HL-60 (cell line): ENCODE measurements around the gene CH25H.
"Not testable (repeated sequence)": the region's sequence is repeated elsewhere in the genome, so short reads cannot be mapped to it uniquely, and the experiment has no call there.

Experiments used
- DNase-seq, 2 experiments: peaks; one replicate each; pipeline ENCODE4 v3.0.0-alpha.2; 2010 to 2020; ENCODE audit warnings: low read depth in 1 of 2, low spot score in 1 of 2
- H3K27ac ChIP-seq: fragments of 250-450 bp; sonication (Bioruptor Pico); replicated peaks from 2 replicates; pipeline ENCODE4 v1.5.1; 2020; ENCODE audit warnings: mild to moderate bottlenecking, moderate library complexity
- H3K27me3 ChIP-seq: fragments of 250-450 bp; sonication (Bioruptor Pico); 2 replicates; pipeline ENCODE4 v1.5.1; 2021; ENCODE audit warnings: mild to moderate bottlenecking, moderate library complexity; ENCODE audit not compliant: insufficient read depth, poor library complexity, severe bottlenecking
- H3K4me3 ChIP-seq: replicated peaks from 2 replicates; pipeline ENCODE4 v1.5.1; 2011; ENCODE audit warnings: mild to moderate bottlenecking, control low read depth, low read length; ENCODE audit not compliant: insufficient read depth
- GABPA ChIP-seq: IDR thresholded peaks from 2 replicates; pipeline ENCODE4 v1.6.1; 2012; ENCODE audit warnings: low read depth
- POLR2AphosphoS5 ChIP-seq: IDR thresholded peaks from 2 replicates; pipeline ENCODE4 v1.6.1; 2012; ENCODE audit warnings: low read depth
- SPI1 ChIP-seq: IDR thresholded peaks from 2 replicates; pipeline ENCODE4 v1.6.1; 2012; ENCODE audit warnings: low read depth, mild to moderate bottlenecking, borderline replicate concordance
- TF ChIP-seq, protein P1 (sequence below): IDR thresholded peaks from 2 replicates; pipeline ENCODE4 v1.6.1; 2012; ENCODE audit warnings: low read depth; ENCODE audit not compliant: insufficient replicate concordance
- TF ChIP-seq, protein P2 (sequence below): IDR thresholded peaks from one replicate; pipeline ENCODE4 v1.5.1; 2011; ENCODE audit warnings: low read length, control low read depth, inconsistent platforms; ENCODE audit not compliant: insufficient read depth

The CH25H gene

DNA sequence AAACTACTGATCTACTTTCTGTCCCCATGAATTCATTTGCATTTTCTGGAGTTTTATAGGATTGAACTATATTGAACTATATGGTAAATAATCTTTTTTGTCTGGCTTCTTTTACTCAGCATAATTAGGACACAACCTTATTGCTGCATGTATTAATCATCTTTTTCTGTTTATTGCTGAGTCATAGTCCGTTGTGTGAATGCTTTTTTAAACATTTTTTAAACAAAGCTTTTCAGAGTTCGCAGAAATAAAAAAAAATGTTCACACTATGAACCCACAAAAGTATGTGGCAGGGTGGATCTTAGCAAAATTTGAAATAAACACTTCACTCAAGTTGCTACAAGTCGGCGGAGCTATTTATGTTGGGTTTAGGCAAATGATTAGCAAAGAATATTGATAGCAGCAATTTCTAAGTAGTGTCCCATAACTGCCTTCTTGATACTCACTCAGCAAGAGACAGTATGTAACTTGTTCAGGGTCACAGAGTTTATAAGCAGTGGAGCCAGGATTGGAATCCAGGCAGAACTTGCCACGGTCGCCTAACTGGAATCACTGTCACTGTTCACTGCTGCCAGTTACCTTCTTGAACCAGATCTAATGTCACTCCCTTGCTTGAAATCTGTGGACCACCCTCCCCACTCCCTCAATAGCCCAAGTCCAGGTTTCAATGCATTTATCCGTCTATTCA lies 5.6 kb downstream of the CH25H start:
- no peak for DNase-seq
- Histone ChIP-seq H3K27ac (no peak overlapping the region), H3K4me3 (no peak overlapping the region), H3K27me3 (peaks cover 19% of the 10 kb centered on the region)
- no peak for TF ChIP-seq GABPA

DNA sequence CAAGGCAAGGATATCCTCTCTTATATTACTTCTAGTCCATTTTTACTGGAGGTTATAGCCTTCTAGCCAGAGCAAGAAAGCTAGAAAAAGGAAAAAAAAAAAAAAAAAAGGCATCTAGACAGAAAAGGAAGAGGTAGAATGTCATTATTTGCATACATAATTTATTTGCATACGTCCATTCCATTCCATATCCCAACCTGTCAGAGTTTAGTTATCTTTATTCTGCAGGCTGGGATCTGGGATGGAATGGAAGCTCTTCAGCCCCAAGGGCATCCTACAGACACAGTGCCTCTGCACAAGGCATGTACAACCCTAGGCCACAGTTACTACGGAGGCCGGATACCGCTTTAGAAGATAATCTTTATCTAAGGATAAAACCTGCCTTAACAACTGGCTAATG lies 9.6 kb downstream of the CH25H start:
- TF ChIP-seq POLR2AphosphoS5 (no peak), GABPA (no peak)
- TF ChIP-seq, protein P1, sequence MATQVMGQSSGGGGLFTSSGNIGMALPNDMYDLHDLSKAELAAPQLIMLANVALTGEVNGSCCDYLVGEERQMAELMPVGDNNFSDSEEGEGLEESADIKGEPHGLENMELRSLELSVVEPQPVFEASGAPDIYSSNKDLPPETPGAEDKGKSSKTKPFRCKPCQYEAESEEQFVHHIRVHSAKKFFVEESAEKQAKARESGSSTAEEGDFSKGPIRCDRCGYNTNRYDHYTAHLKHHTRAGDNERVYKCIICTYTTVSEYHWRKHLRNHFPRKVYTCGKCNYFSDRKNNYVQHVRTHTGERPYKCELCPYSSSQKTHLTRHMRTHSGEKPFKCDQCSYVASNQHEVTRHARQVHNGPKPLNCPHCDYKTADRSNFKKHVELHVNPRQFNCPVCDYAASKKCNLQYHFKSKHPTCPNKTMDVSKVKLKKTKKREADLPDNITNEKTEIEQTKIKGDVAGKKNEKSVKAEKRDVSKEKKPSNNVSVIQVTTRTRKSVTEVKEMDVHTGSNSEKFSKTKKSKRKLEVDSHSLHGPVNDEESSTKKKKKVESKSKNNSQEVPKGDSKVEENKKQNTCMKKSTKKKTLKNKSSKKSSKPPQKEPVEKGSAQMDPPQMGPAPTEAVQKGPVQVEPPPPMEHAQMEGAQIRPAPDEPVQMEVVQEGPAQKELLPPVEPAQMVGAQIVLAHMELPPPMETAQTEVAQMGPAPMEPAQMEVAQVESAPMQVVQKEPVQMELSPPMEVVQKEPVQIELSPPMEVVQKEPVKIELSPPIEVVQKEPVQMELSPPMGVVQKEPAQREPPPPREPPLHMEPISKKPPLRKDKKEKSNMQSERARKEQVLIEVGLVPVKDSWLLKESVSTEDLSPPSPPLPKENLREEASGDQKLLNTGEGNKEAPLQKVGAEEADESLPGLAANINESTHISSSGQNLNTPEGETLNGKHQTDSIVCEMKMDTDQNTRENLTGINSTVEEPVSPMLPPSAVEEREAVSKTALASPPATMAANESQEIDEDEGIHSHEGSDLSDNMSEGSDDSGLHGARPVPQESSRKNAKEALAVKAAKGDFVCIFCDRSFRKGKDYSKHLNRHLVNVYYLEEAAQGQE = no peak
- TF ChIP-seq, protein P2, sequence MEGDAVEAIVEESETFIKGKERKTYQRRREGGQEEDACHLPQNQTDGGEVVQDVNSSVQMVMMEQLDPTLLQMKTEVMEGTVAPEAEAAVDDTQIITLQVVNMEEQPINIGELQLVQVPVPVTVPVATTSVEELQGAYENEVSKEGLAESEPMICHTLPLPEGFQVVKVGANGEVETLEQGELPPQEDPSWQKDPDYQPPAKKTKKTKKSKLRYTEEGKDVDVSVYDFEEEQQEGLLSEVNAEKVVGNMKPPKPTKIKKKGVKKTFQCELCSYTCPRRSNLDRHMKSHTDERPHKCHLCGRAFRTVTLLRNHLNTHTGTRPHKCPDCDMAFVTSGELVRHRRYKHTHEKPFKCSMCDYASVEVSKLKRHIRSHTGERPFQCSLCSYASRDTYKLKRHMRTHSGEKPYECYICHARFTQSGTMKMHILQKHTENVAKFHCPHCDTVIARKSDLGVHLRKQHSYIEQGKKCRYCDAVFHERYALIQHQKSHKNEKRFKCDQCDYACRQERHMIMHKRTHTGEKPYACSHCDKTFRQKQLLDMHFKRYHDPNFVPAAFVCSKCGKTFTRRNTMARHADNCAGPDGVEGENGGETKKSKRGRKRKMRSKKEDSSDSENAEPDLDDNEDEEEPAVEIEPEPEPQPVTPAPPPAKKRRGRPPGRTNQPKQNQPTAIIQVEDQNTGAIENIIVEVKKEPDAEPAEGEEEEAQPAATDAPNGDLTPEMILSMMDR = no peak
- no peak overlapping the region for H3K4me3 ChIP-seq

DNA sequence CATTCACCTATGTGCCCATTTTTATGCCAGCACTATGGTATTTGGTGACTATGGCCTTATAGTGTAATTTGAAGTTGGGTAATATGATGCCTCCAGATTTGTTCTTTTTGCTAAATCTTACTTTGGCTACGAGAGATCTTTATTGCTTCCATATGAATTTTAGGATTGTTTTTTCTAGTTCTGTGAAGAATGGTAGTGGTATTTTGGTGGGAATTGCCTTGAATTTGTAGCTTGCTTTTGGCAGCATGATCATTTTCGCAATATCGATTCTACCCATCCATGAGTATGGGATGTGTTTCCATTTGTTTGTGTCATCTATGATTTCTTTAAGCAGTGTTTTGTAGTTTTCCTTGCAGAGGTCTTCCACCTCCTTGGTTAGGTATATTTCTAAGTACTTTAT lies 15.8 kb downstream of the CH25H start:
- H3K27me3 ChIP-seq = peaks cover 10% of the 10 kb centered on the region
- DNase-seq, H3K4me3 ChIP-seq, H3K27ac ChIP-seq: not testable (repeated sequence)

More for the DNA sequence above, 9.6 kb downstream of the CH25H start:
- no peak for DNase-seq
- H3K27me3 ChIP-seq = peaks cover 11% of the 10 kb centered on the region
- no peak overlapping the region for H3K27ac ChIP-seq

GRCh38 chr10:89189211-89189734 lies 17.8 kb downstream of the CH25H start:
- no peak for DNase-seq
- no peak overlapping the region for H3K27ac ChIP-seq
- peaks cover 6% of the 10 kb centered on the region for H3K27me3 ChIP-seq
- H3K4me3 ChIP-seq = no peak overlapping the region
- TF ChIP-seq SPI1 (no peak), POLR2AphosphoS5 (no peak), GABPA (no peak)
- TF ChIP-seq, protein P2 = no peak
- TF ChIP-seq, protein P1 = no peak

- DNase-seq = no peak
- Histone ChIP-seq H3K4me3 (no peak overlapping the region), H3K27me3 (peaks cover 2% of the 10 kb centered on the region), H3K27ac (no peak overlapping the region)
- TF ChIP-seq, protein P2 = no peak
- TF ChIP-seq, protein P1 = no peak
- TF ChIP-seq GABPA (no peak), POLR2AphosphoS5 (no peak), SPI1 (no peak)
Measured at GRCh38 chr10:89185658-89186057, 21.5 kb downstream of the CH25H start.
